Fibroblast of upper back skin (primary cell): ENCODE results near the gene CDKN2B-AS1.
"Not testable (repeated sequence)": the region's sequence is repeated elsewhere in the genome, so short reads cannot be mapped to it uniquely, and the experiment has no call there.

ENCODE experiments used
- DNase-seq: peaks from one replicate; pipeline ENCODE4 v3.0.0-alpha.2; 2013

Gene CDKN2B-AS1

GRCh38 chr9:22046243-22046885, 51.8 kb downstream of the CDKN2B-AS1 start:
- DNase-seq: no peak

- DNase-seq: no peak
Measured at GRCh38 chr9:22047596-22047995, 53.0 kb downstream of the CDKN2B-AS1 start.

GRCh38 chr9:22049411-22049810, 54.8 kb downstream of the CDKN2B-AS1 start:
- DNase-seq: peak; percentile 44

GRCh38 chr9:22050924-22051323, 56.3 kb downstream of the CDKN2B-AS1 start:
- no peak for DNase-seq

- peak; percentile 98 for DNase-seq
Measured at GRCh38 chr9:22052376-22052945, 57.9 kb downstream of the CDKN2B-AS1 start.

- DNase-seq: peak; percentile 45
Measured at GRCh38 chr9:22053178-22053577, 58.6 kb downstream of the CDKN2B-AS1 start.

GRCh38 chr9:22054076-22054475, 59.5 kb downstream of the CDKN2B-AS1 start:
- DNase-seq: no peak

GRCh38 chr9:22054529-22054928, 59.9 kb downstream of the CDKN2B-AS1 start:
- no peak for DNase-seq

GRCh38 chr9:22055090-22055489, 60.5 kb downstream of the CDKN2B-AS1 start:
- peak; percentile 49 for DNase-seq

- DNase-seq: no peak
Measured at GRCh38 chr9:22056402-22056801, 61.8 kb downstream of the CDKN2B-AS1 start.

GRCh38 chr9:22057972-22058371, 63.4 kb downstream of the CDKN2B-AS1 start:
- not testable (repeated sequence) for DNase-seq

GRCh38 chr9:22060831-22061383, 66.3 kb downstream of the CDKN2B-AS1 start:
- DNase-seq: peak; percentile 55

GRCh38 chr9:22064957-22065356, 70.4 kb downstream of the CDKN2B-AS1 start:
- no peak for DNase-seq

- DNase-seq: no peak
Measured at GRCh38 chr9:22065431-22066200, 71.0 kb downstream of the CDKN2B-AS1 start.

- DNase-seq: no peak
Measured at GRCh38 chr9:22067196-22067595, 72.6 kb downstream of the CDKN2B-AS1 start.

- DNase-seq: no peak
Measured at GRCh38 chr9:22068369-22068768, 73.8 kb downstream of the CDKN2B-AS1 start.

GRCh38 chr9:22073349-22073748, 78.8 kb downstream of the CDKN2B-AS1 start:
- no peak for DNase-seq

GRCh38 chr9:22078081-22078480, 83.5 kb downstream of the CDKN2B-AS1 start:
- no peak for DNase-seq

- peak; percentile 66 for DNase-seq
Measured at GRCh38 chr9:22079873-22080341, 85.3 kb downstream of the CDKN2B-AS1 start.

- peak; percentile 96 for DNase-seq
Measured at GRCh38 chr9:22084336-22085035, 89.9 kb downstream of the CDKN2B-AS1 start.

- no peak for DNase-seq
Measured at GRCh38 chr9:22088053-22088716, 93.6 kb downstream of the CDKN2B-AS1 start.

GRCh38 chr9:22088717-22089061, 94.1 kb downstream of the CDKN2B-AS1 start:
- DNase-seq: no peak
